Subcutaneous adipose tissue (tissue), 4 donors: ENCODE data around the gene SLC8A1. TPM values are rescaled to one million over a fixed set of nuclear protein-coding genes. Genes with fewer than 3 reads are reported as not detected.

Experiments used
- total RNA-seq, 4 donors: library from RNA; depleted of rRNA; stranded (reverse); fragments of >200 nt; gene quantifications; one replicate each; pipeline ENCODE4 v1.1.0, GENCODE V29; 2016
- TF ChIP-seq, protein P1 (sequence below): fragments of 450-650 bp; IDR thresholded peaks from one replicate; pipeline ENCODE4 v1.5.1; 2016; ENCODE audit warnings: low read depth, mild to moderate bottlenecking, control low read depth, antibody characterized with exemption, moderate library complexity

SLC8A1 gene
- total RNA-seq, 4 donors from 2014 or later: 7.5 to 32.5 (median 12.9) TPM

- TF ChIP-seq, protein P1, sequence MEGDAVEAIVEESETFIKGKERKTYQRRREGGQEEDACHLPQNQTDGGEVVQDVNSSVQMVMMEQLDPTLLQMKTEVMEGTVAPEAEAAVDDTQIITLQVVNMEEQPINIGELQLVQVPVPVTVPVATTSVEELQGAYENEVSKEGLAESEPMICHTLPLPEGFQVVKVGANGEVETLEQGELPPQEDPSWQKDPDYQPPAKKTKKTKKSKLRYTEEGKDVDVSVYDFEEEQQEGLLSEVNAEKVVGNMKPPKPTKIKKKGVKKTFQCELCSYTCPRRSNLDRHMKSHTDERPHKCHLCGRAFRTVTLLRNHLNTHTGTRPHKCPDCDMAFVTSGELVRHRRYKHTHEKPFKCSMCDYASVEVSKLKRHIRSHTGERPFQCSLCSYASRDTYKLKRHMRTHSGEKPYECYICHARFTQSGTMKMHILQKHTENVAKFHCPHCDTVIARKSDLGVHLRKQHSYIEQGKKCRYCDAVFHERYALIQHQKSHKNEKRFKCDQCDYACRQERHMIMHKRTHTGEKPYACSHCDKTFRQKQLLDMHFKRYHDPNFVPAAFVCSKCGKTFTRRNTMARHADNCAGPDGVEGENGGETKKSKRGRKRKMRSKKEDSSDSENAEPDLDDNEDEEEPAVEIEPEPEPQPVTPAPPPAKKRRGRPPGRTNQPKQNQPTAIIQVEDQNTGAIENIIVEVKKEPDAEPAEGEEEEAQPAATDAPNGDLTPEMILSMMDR: no peak
Observed at GRCh38 chr2:40256008-40256407, 195.9 kb downstream of the SLC8A1 start.

- TF ChIP-seq, protein P1: no peak
Observed at GRCh38 chr2:40255103-40255502, 196.8 kb downstream of the SLC8A1 start.

- TF ChIP-seq, protein P1: no peak
Observed at GRCh38 chr2:40254611-40255010, 197.3 kb downstream of the SLC8A1 start.

DNA sequence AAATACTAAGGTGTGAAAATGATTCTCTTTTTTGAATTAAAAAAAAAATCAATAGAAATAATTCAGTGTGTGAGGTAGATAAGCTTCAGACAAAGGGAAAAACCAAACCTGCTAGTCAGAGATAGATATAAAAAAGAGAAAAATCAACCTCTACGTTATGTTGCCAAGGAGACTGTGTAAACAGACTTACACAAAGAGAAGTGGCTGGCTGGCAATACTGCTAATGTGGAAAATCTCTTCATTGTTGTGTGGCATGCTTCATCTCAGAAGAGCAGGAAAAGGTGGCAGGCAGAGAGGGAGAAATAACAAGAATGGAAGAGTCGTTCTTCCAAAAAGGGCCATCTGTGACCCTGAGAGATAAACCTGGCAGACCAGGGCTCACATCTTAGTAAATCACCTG, 200.8 kb downstream of the SLC8A1 start:
- TF ChIP-seq, protein P1: no peak

DNA sequence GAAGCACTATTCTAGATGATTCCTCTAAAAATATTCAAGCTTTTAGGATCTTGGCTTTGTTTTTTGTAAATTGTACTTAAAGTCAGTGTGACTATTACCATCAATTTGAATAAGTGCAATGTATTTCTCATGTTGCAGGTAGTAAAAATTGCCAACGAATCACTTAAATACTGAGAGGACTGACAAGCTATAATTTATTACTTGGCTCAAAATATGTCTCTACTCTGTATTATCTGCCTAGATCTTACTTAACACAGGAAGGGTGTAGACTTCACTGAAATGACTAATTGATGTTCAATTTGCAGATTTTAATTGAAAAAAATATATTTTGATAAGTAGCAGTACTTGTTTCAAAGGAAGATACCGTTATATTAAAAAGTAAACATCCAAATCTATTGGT, 202.3 kb downstream of the SLC8A1 start:
- TF ChIP-seq, protein P1: no peak

DNA sequence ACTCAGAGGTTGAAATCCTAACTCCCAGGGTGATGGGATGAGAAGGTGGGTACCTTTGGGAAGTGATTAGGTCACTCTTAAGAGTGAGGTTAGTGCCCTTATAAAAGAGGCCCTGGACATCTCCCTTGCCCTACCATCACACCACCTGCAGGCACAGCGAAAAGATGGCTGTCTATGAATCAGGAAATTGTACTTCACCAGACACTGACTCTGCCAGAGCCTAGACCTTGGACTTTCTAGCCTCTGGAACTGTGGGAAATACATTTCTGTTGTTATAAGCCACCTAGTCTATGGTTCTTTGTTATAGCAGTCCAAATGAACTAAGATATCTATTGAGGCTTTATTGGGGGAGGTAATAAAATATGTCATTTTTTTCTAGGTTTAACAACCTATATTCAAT, 203.6 kb downstream of the SLC8A1 start:
- TF ChIP-seq, protein P1: no peak

GRCh38 chr2:40244675-40245074, 207.2 kb downstream of the SLC8A1 start:
- TF ChIP-seq, protein P1: no peak

DNA sequence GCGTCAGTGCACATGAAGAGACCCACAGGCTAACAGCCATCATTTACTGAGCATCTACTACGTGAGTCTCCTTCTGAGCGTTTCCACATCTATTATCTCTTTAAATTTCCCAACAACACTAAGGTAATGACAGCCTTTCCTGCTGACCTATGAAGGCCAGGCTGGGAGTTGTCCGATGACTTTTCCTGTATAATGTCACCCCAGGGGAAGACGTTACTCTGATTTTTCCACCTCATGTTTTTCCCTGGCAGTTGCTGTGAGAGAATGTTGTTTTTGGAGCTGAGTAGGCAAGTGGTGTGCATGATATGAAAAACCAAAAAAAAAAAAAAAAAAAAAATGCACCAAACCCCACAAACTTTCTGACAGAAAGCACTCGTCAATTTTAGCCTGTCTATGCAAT, 207.6 kb downstream of the SLC8A1 start:
- TF ChIP-seq, protein P1: no peak
